ENCODE data around the gene SHISAL1. TPM values are rescaled to one million over a fixed set of nuclear protein-coding genes. Genes with fewer than 3 reads are reported as not detected.

Gene SHISAL1
- total and polyA plus RNA-seq, 10 of the 15 experiments (the other 5 are each of a cell fraction or from before 2014, with no cell fraction given) = not detected

DNA sequence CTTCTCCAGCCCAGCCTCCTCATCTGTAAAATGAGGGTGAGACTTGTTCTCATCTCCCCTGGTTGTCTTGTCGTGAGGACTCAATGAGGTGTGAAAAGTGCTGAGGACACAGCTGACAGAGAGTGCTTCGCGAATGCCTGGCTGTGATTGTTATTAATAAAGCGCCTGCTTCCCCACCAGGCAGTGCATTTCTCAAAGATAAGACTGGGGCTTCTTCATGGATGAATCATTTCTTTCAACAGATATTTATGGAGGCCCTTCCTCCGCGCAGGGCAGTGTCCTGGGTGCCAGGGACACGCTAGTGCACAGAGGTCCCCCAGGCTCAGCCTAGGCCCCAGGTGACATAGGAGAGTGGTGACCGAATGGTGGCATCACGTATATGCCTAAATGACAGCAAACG is 34.3 kb upstream of the SHISAL1 start (continued):
- TF ChIP-seq, protein P1, sequence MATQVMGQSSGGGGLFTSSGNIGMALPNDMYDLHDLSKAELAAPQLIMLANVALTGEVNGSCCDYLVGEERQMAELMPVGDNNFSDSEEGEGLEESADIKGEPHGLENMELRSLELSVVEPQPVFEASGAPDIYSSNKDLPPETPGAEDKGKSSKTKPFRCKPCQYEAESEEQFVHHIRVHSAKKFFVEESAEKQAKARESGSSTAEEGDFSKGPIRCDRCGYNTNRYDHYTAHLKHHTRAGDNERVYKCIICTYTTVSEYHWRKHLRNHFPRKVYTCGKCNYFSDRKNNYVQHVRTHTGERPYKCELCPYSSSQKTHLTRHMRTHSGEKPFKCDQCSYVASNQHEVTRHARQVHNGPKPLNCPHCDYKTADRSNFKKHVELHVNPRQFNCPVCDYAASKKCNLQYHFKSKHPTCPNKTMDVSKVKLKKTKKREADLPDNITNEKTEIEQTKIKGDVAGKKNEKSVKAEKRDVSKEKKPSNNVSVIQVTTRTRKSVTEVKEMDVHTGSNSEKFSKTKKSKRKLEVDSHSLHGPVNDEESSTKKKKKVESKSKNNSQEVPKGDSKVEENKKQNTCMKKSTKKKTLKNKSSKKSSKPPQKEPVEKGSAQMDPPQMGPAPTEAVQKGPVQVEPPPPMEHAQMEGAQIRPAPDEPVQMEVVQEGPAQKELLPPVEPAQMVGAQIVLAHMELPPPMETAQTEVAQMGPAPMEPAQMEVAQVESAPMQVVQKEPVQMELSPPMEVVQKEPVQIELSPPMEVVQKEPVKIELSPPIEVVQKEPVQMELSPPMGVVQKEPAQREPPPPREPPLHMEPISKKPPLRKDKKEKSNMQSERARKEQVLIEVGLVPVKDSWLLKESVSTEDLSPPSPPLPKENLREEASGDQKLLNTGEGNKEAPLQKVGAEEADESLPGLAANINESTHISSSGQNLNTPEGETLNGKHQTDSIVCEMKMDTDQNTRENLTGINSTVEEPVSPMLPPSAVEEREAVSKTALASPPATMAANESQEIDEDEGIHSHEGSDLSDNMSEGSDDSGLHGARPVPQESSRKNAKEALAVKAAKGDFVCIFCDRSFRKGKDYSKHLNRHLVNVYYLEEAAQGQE (IDR thresholded peaks at IDR 0.05; ENCODE audit: low read depth, low read length) = no peak
- TF ChIP-seq CHD4 (IDR thresholded peaks at IDR 0.05) = no peak
- TF ChIP-seq JUND (IDR thresholded peaks at IDR 0.05; ENCODE audit: low read depth, low read length) = no peak
- no peak for TF ChIP-seq EZH2 (IDR thresholded peaks at IDR 0.05; ENCODE audit: borderline replicate concordance, control insufficient read depth, low read depth, low read length)
- TF ChIP-seq, protein P2, sequence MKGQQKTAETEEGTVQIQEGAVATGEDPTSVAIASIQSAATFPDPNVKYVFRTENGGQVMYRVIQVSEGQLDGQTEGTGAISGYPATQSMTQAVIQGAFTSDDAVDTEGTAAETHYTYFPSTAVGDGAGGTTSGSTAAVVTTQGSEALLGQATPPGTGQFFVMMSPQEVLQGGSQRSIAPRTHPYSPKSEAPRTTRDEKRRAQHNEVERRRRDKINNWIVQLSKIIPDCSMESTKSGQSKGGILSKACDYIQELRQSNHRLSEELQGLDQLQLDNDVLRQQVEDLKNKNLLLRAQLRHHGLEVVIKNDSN (IDR thresholded peaks at IDR 0.05; ENCODE audit: borderline replicate concordance, extremely low read length, insufficient read depth, low read depth, low read length) = no peak
- TF ChIP-seq, protein P3, sequence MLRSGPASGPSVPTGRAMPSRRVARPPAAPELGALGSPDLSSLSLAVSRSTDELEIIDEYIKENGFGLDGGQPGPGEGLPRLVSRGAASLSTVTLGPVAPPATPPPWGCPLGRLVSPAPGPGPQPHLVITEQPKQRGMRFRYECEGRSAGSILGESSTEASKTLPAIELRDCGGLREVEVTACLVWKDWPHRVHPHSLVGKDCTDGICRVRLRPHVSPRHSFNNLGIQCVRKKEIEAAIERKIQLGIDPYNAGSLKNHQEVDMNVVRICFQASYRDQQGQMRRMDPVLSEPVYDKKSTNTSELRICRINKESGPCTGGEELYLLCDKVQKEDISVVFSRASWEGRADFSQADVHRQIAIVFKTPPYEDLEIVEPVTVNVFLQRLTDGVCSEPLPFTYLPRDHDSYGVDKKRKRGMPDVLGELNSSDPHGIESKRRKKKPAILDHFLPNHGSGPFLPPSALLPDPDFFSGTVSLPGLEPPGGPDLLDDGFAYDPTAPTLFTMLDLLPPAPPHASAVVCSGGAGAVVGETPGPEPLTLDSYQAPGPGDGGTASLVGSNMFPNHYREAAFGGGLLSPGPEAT (IDR thresholded peaks at IDR 0.05; ENCODE audit: low read depth) = no peak
- TF ChIP-seq IRF4 (IDR thresholded peaks at IDR 0.05; ENCODE audit: low read depth, low read length) = no peak
- TF ChIP-seq, protein P4, sequence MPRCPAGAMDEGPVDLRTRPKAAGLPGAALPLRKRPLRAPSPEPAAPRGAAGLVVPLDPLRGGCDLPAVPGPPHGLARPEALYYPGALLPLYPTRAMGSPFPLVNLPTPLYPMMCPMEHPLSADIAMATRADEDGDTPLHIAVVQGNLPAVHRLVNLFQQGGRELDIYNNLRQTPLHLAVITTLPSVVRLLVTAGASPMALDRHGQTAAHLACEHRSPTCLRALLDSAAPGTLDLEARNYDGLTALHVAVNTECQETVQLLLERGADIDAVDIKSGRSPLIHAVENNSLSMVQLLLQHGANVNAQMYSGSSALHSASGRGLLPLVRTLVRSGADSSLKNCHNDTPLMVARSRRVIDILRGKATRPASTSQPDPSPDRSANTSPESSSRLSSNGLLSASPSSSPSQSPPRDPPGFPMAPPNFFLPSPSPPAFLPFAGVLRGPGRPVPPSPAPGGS (IDR thresholded peaks at IDR 0.05; ENCODE audit: borderline replicate concordance, insufficient read depth, low read depth, low read length, poor library complexity, severe bottlenecking) = no peak
- TF ChIP-seq RELA (IDR thresholded peaks at IDR 0.05; ENCODE audit: borderline replicate concordance, partially characterized antibody) = no peak

Measured in GM12878 (cell line).